ENCODE measurements around the gene RANBP17.
"Not testable (repeated sequence)": the region's sequence is repeated elsewhere in the genome, so short reads cannot be mapped to it uniquely, and the experiment has no call there.

Gene RANBP17

DNA sequence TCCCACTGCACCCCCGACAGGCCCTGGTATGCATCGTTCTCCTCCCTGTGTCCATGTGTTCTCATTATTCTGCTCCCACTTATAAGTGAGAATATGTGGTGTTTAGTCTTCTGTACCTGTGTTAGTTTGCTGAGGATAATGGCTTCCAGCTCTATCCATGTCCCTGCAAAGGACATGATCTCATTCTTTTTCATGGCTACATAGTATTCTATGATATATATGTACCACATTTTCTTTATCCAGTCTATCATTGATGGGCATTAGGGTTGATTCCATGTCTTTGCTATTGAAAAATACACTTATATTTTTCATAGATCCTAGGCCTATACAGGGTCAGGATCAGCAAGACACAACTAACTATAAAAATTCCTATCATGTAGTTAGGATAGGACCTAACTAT is 180.1 kb downstream of the RANBP17 start:
- H3K27ac Mint-ChIP-seq; DNase-seq; H3K36me3 Mint-ChIP-seq (ENCODE audit: low read depth); H3K4me1 Mint-ChIP-seq (ENCODE audit: low read depth); H3K9me3 Mint-ChIP-seq; H3K27me3 Mint-ChIP-seq; H3K4me3 Mint-ChIP-seq: not testable (repeated sequence)

DNA sequence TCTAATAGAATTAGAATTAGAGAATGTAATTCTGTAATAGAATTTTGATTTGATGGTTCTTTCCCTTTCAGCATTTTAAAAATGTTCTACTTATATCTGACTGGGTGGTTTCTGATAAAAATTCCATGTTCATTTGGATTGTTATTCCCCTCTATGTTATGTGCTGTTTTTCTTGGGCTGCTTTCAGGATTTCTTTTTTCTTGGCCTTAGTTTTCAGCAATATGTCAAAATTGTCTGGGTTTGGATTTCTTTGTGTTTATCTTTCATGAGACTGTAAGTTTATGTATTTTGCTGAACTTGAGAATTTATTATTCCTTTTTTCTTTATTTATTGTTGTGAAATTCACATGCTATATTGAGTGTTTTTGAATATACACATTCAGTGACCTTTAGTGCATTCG is 189.1 kb downstream of the RANBP17 start:
- DNase-seq: no peak
- no peak overlapping the region for H3K27ac Mint-ChIP-seq
- peaks cover 5% of the 10 kb centered on the region for H3K27me3 Mint-ChIP-seq
- no peak overlapping the region for H3K4me3 Mint-ChIP-seq
- no peaks in the 10 kb centered on the region for H3K4me1 Mint-ChIP-seq (ENCODE audit: low read depth)
- no peaks in the 10 kb centered on the region for H3K36me3 Mint-ChIP-seq (ENCODE audit: low read depth)
- peaks cover 13% of the 10 kb centered on the region for H3K9me3 Mint-ChIP-seq

DNA sequence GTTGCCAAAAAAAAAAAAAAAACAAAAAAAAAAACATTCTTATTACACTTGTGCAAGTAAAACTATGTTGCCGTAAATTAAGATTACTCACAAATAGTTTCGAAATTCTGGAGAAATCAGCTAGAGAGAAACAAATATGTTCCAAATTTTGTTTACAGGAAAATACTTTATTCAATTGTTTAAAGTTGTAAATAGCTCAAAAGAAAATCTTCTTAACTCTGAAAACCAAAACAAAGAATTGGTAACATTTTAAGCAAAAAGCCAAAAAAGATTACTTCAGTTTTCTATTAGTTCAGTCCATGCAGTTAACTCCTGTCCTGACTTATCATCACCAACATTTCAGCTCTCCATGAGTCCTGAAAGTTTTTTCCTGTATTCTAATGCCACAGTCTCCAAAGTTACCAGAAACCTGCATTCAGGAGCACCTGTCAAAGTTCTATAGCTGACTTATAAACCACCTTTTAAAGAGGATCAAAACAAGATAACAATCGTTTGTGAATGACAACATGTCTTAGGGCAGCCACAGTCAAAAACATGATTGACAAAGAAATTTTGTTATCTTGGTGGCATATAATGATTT is 194.1 kb downstream of the RANBP17 start:
- H3K4me1 Mint-ChIP-seq (ENCODE audit: low read depth): no peaks in the 10 kb centered on the region
- H3K4me3 Mint-ChIP-seq: no peak overlapping the region
- H3K27ac Mint-ChIP-seq: no peak overlapping the region
- H3K9me3 Mint-ChIP-seq: peaks cover 21% of the 10 kb centered on the region
- DNase-seq: no peak
- peaks cover 5% of the 10 kb centered on the region for H3K27me3 Mint-ChIP-seq
- H3K36me3 Mint-ChIP-seq (ENCODE audit: low read depth): no peaks in the 10 kb centered on the region

DNA sequence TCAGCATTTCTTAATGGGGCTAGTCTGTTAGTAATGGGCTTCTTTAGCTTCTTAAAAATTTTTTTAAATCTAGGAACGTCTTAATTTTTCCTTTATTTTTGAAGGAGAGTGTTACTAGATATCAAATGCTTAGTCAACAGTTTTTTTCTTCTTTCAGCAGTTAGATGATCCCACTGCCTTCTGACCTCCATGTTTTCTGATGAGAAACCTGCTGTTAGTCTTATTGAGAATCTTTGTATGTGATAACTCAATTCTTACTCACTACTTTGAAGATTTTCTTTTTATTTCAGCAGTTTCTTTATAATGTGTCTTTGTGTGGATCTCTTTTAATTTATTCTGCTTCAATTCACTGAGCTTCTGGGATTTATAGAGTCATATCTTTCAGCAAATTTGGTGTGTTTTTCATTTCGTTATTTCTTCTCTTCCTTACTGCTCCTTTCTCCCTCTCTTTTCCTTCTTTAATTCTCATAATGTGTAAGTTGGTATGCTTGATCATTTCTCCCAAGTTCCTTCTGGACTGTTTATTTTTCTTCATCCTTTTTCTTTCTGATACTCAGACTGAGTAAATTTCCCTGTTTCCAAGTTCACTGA is 205.8 kb downstream of the RANBP17 start:
- no peak for DNase-seq
- Mint-ChIP-seq H3K4me1 (ENCODE audit: low read depth) (no peaks in the 10 kb centered on the region), H3K27ac (no peak overlapping the region), H3K27me3 (peaks cover 2% of the 10 kb centered on the region), H3K4me3 (no peak overlapping the region), H3K36me3 (ENCODE audit: low read depth) (no peaks in the 10 kb centered on the region), H3K9me3 (peaks cover 22% of the 10 kb centered on the region)

DNA sequence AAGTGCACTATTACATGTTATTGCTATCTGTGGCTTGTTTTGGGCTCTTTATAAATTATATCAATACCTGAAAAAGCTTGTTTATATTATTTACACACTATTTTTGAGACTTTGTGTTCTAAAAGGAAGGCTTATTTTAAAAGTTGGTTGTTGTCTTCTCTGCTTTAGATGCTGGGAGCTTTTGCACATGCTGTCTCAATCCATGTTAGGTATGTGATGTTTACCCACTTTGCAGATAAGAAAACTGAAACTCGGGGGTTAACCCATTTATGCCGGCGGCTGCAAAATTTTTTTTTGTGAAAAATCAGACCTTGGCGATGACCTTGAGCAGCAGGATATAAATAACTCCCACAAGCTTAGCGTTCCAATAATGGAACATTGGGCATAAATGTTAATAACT is 212.9 kb downstream of the RANBP17 start:
- Mint-ChIP-seq H3K4me3 (no peak overlapping the region), H3K9me3 (peaks cover 5% of the 10 kb centered on the region), H3K27me3 (no peaks in the 10 kb centered on the region), H3K27ac (no peak overlapping the region), H3K36me3 (ENCODE audit: low read depth) (no peaks in the 10 kb centered on the region), H3K4me1 (ENCODE audit: low read depth) (no peaks in the 10 kb centered on the region)
- DNase-seq: no peak

DNA sequence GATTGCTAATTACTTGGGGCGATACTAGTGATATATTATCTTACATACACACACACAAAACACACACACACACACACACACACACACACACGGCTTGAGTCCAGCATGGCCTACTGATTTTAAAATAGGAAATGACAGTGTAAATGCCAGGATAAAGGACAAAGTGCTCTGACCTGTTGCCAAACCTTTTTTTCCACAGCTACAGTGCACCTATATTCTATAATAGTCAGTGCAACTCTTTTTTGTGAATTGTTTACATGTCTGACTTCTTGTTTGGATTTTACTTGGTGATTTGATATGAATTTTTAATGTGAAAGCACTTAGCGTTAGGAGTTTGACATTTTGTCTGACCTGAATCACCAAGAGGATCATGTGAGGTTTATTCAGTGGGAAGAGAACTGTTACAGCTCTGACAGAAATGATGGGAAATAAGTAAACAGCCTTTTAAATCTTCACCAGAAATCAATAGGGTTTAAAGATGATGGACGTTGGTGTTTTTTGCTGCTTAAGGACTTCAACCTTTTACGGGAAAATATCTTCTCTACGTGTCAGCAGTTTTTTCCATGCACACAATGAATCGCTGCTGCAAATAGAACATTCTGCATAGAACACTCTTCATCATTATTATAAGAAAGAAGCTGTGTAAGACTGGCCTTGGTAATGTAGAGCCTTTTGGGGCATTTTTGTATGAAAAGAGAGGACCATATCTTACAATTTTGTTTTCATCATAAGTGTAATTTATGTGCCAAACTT is 218.5 kb downstream of the RANBP17 start:
- no peaks in the 10 kb centered on the region for H3K27me3 Mint-ChIP-seq
- H3K27ac Mint-ChIP-seq: no peak overlapping the region
- H3K4me3 Mint-ChIP-seq: no peak overlapping the region
- H3K9me3 Mint-ChIP-seq: peaks cover 5% of the 10 kb centered on the region
- H3K36me3 Mint-ChIP-seq (ENCODE audit: low read depth): no peaks in the 10 kb centered on the region
- DNase-seq: no peak
- H3K4me1 Mint-ChIP-seq (ENCODE audit: low read depth): no peaks in the 10 kb centered on the region

DNA sequence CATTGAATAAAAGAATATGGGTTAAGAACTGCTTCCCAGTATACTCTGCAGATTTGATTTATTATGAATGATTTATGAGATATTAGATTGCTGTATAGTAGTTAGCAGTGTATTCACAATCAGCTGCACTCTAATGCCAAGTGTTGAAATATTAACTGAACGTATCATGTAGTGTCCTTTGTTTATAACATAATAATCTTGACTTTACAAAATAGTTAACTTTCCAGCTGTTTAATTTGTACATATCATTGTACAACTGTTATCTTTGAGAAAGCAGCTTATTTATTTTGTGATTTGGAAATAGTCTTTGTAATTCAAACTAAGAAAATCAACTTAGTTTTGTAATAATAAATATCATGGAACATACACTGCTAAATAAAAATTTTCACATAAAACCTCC is 219.5 kb downstream of the RANBP17 start:
- H3K9me3 Mint-ChIP-seq: peaks cover 5% of the 10 kb centered on the region
- H3K4me1 Mint-ChIP-seq (ENCODE audit: low read depth): no peaks in the 10 kb centered on the region
- DNase-seq: no peak
- no peak overlapping the region for H3K4me3 Mint-ChIP-seq
- H3K36me3 Mint-ChIP-seq (ENCODE audit: low read depth): no peaks in the 10 kb centered on the region
- H3K27ac Mint-ChIP-seq: no peak overlapping the region
- H3K27me3 Mint-ChIP-seq: no peaks in the 10 kb centered on the region

DNA sequence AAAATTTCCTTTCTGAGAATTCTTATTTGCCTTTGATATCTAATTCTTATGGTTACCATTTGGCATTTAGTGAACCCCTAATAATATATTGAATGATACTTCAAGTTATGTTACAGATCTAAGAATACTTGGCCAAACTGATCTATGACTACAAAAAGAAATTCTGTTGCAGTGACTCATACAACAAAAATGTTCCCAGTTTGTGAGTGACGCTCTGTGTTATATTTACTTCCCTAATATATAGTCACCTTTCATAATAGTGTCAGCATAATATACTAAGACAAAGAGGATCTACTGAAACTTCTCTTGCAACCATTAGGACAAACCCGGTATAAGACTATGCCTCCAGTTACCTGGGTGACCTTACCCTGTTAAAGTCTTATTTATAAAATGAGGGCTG is 230.4 kb downstream of the RANBP17 start:
- H3K27me3 Mint-ChIP-seq: peaks cover 2% of the 10 kb centered on the region
- peaks cover 9% of the 10 kb centered on the region for H3K9me3 Mint-ChIP-seq
- H3K4me1 Mint-ChIP-seq (ENCODE audit: low read depth): no peaks in the 10 kb centered on the region
- H3K27ac Mint-ChIP-seq: no peak overlapping the region
- no peak overlapping the region for H3K4me3 Mint-ChIP-seq
- no peaks in the 10 kb centered on the region for H3K36me3 Mint-ChIP-seq (ENCODE audit: low read depth)
- DNase-seq: no peak

DNA sequence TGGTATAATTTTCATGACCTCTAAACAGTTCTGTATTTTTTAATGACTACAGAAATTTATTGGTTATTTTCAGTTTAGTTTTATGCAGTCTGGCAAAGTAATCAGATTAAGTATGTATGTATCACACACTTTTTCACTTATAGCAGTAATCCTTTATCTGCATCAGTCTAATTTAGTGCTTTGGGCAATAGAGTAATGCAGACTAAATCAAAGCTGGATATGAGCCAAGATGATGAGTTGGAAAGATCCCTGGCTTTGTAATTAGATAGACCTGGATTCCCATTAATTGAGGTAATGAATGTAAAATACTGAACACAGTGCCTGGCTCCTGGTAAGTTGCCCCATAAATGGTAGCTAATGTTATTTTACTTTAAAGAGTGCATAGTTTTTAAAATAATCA is 231.8 kb downstream of the RANBP17 start:
- DNase-seq: no peak
- Mint-ChIP-seq H3K27ac (no peak overlapping the region), H3K36me3 (ENCODE audit: low read depth) (no peaks in the 10 kb centered on the region), H3K4me1 (ENCODE audit: low read depth) (no peaks in the 10 kb centered on the region), H3K27me3 (peaks cover 2% of the 10 kb centered on the region), H3K9me3 (peaks cover 12% of the 10 kb centered on the region), H3K4me3 (no peak overlapping the region)

DNA sequence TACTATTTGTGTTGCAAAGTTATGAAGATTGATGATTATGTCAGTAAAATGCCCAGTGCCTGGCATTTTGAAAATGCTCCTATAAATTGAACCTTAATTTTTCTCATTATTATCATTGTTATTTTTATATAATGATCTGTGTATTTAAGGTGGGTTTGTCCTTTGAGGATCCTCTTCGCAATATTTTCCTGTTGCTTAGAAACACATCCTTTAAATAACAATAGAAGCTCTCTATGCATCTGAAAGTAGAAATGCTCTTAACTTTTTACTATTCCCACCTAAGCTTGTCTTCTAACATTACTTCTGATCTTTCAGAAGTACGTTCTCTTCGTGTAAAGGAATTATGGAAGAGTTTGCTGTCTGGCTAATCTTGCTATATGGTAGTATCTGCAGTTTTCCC is 232.5 kb downstream of the RANBP17 start:
- H3K36me3 Mint-ChIP-seq (ENCODE audit: low read depth): no peaks in the 10 kb centered on the region
- H3K4me3 Mint-ChIP-seq: no peak overlapping the region
- peaks cover 12% of the 10 kb centered on the region for H3K9me3 Mint-ChIP-seq
- DNase-seq: no peak
- no peak overlapping the region for H3K27ac Mint-ChIP-seq
- no peaks in the 10 kb centered on the region for H3K4me1 Mint-ChIP-seq (ENCODE audit: low read depth)
- H3K27me3 Mint-ChIP-seq: peaks cover 2% of the 10 kb centered on the region

DNA sequence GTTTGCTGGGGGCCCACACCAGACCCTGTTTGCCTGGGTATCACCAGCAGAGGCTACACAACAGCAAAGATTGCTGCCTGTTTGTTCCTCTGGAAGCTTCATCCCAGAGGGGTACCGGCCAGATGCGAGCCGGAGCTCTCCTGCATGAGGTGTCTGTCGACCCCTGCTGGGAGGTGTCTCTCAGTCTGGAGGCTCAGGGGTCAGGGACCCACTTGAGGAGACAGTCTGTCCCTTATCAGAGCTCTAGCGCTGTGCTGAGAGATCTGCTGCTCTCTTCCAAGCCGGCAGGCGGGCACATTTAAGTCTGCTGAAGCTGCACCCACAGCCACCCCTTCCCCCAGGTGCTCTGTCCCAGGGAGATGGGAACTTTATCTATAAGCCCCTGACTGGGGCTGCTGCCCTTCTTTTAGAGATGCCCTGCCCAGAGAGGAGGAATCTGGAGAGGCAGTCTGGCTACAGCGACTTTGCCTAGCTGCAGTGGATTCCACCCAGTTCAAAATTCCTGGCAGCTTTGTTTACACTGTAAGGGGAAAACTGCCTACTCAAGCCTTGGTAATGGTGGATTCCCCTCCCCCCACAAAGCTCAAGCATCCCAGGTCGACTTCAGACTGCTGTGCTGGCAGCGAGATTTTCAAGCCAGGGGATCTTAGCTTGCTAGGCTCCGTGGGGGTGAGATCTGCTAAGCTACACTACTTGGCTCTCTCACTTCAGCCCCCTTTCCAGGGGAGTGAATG is 241.2 kb downstream of the RANBP17 start:
- Mint-ChIP-seq H3K4me3 (no peak overlapping the region), H3K27ac (no peak overlapping the region), H3K27me3 (peaks cover 3% of the 10 kb centered on the region), H3K4me1 (ENCODE audit: low read depth) (no peaks in the 10 kb centered on the region), H3K36me3 (ENCODE audit: low read depth) (no peaks in the 10 kb centered on the region), H3K9me3 (peaks cover 7% of the 10 kb centered on the region)
- no peak for DNase-seq

DNA sequence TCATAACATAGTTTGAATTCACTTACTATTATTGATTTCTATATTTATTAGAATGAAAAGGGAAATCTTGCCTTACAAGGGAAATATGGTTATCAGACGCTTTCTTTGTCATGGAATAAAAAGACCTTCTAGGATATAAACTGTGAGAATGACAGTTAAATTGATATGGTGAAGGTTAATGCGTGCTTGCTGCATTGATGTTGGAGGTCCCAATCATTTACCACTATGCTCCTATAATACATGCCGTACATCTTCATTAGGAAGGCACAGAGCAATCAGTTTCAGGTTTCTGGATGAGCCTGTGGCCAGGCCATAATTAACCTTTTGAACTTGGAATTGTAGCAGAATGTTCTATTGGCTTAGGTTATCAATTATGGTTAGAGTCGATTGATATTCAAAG is 245.9 kb downstream of the RANBP17 start:
- H3K4me3 Mint-ChIP-seq: no peak overlapping the region
- no peaks in the 10 kb centered on the region for H3K27me3 Mint-ChIP-seq
- DNase-seq: no peak
- no peaks in the 10 kb centered on the region for H3K36me3 Mint-ChIP-seq (ENCODE audit: low read depth)
- H3K9me3 Mint-ChIP-seq: peaks cover 4% of the 10 kb centered on the region
- H3K4me1 Mint-ChIP-seq (ENCODE audit: low read depth): no peaks in the 10 kb centered on the region
- H3K27ac Mint-ChIP-seq: no peak overlapping the region

DNA sequence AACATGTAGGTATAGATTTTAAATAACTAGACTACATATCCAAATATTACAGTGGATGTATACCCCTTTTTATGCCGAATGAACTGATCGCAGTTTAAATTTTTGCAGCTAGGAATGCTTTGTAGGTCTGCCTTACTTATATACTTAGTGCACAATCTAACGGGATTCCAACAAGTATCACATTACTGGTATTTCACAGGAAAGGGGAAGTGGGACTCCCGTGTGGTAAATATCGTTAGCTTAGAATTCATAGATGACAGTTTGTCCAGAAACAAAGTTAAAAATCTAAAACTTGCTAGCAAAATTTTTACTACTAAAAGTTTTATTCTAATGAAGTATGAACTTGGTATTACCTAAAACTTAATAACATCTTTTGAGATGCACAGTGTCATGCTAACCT is 253.7 kb downstream of the RANBP17 start:
- Mint-ChIP-seq H3K4me3 (no peak overlapping the region), H3K36me3 (ENCODE audit: low read depth) (no peaks in the 10 kb centered on the region), H3K27me3 (no peaks in the 10 kb centered on the region), H3K27ac (no peak overlapping the region), H3K4me1 (ENCODE audit: low read depth) (no peaks in the 10 kb centered on the region), H3K9me3 (peaks cover 16% of the 10 kb centered on the region)
- no peak for DNase-seq

DNA sequence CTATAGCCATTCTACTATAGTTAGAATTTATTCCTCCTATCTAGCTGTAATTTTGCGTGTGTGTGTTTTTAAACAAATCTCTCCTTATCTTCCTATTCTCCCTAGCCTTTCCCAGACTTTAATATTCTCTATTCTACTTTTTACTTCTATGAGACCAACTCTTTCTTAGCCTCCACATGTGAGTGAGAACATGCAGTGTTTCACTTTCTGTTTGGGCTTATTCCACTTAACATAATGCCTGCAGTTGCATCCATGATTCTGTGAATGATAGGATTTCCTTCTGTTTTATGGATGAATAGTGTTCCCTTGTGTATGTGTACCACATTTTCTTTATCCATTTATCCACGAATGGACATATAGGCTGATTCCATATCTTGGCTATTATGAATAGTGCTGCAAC is 254.9 kb downstream of the RANBP17 start:
- Mint-ChIP-seq H3K4me1 (ENCODE audit: low read depth) (no peaks in the 10 kb centered on the region), H3K27ac (no peak overlapping the region), H3K9me3 (peaks cover 16% of the 10 kb centered on the region), H3K4me3 (no peak overlapping the region), H3K36me3 (ENCODE audit: low read depth) (no peaks in the 10 kb centered on the region), H3K27me3 (no peaks in the 10 kb centered on the region)
- no peak for DNase-seq

Data from activated T-cell treated with anti-CD3 and anti-CD28 coated beads, Interleukin-2, amount 50 U/mL, for 24 hours (primary cell).